BJ (cell line): ENCODE data around the gene IFNGR2. TPM values are rescaled to one million over a fixed set of nuclear protein-coding genes. Genes with fewer than 3 reads are reported as not detected.
"Not testable (repeated sequence)": the region's sequence is repeated elsewhere in the genome, so short reads cannot be mapped to it uniquely, and the experiment has no call there.

Experiments
- CTCF ChIA-PET: fragments of 350-600 bp; formaldehyde crosslinking; extraction: SDS; loops from one replicate; lab custom pipeline; 2021; ENCODE audit warnings: antibody characterized with exemption, inconsistent platforms; lab: Yijun Ruan, JAX
- POLR2A ChIA-PET: fragments of 300-600 bp; sonication (Branson Sonifier 250); formaldehyde crosslinking; extraction: SDS; loops from one replicate; lab custom pipeline; 2021; ENCODE audit warnings: antibody characterized with exemption; lab: Charles Lee
- DNase-seq: peaks from one replicate; pipeline ENCODE4 v3.0.0-alpha.2; 2011; ENCODE audit warnings: low read depth
- H3K27me3 ChIP-seq: 2 replicates; pipeline ENCODE4 v1.6.0; 2011; ENCODE audit warnings: low read length; ENCODE audit not compliant: control insufficient read depth, insufficient read depth
- H3K36me3 ChIP-seq: 2 replicates; pipeline ENCODE4 v1.5.1; 2011; ENCODE audit warnings: low read length; ENCODE audit not compliant: control insufficient read depth, insufficient read depth
- H3K4me3 ChIP-seq: 2 replicates; pipeline ENCODE4 v1.5.1; 2011; ENCODE audit warnings: low read depth, mild to moderate bottlenecking, control low read depth, low read length
- CTCF ChIP-seq: IDR thresholded peaks from 2 replicates; pipeline ENCODE4 v1.5.1; 2011; ENCODE audit warnings: low read depth, mild to moderate bottlenecking, control low read depth, inconsistent platforms, low read length, moderate library complexity; ENCODE audit not compliant: insufficient read depth
- polyA plus RNA-seq: library from polyadenylated mRNA; depleted of rRNA; stranded (reverse); fragments of >200 nt; gene quantifications from 2 replicates; pipeline ENCODE4 v1.2.3, GENCODE V29; 2011

IFNGR2 gene
- polyA plus RNA-seq, 1 experiment = 114 TPM

- TF ChIP-seq CTCF = no peak
- no peak overlapping the region for H3K4me3 ChIP-seq
- no peak for DNase-seq
- ChIA-PET CTCF (interaction anchor here (0.6 to 4.5 kb wide), 6 partner anchors 14 to 537 kb away, joined by 3 to 30 read pairs (median 4); no protein-coding TSS in a partner anchor), POLR2A (no interaction called here)
- no peaks in the 10 kb centered on the region for H3K36me3 ChIP-seq
- no peaks in the 10 kb centered on the region for H3K27me3 ChIP-seq
These were observed 28.0 kb upstream of the IFNGR2 start for GRCh38 chr21:33375101-33375644.

GRCh38 chr21:33377221-33377920, 25.8 kb upstream of the IFNGR2 start:
- H3K4me3 ChIP-seq = no peak overlapping the region
- CTCF ChIA-PET = interaction anchor here (0.9 to 4.5 kb wide), 6 partner anchors 16 to 180 kb away, joined by 3 to 30 read pairs (median 6); no protein-coding TSS in a partner anchor
- no peak for TF ChIP-seq CTCF
- no peaks in the 10 kb centered on the region for H3K27me3 ChIP-seq
- DNase-seq = no peak
- no peaks in the 10 kb centered on the region for H3K36me3 ChIP-seq
- POLR2A ChIA-PET = no interaction called here

- CTCF ChIA-PET = interaction anchor here (0.9 to 3.7 kb wide), 4 partner anchors 17 to 181 kb away, joined by 3 to 25 read pairs (median 6); no protein-coding TSS in a partner anchor
- no peak for DNase-seq
- Histone ChIP-seq H3K27me3 (no peaks in the 10 kb centered on the region), H3K4me3 (no peak overlapping the region), H3K36me3 (no peaks in the 10 kb centered on the region)
- POLR2A ChIA-PET = no interaction called here
- TF ChIP-seq CTCF = no peak
These were observed 25.1 kb upstream of the IFNGR2 start for GRCh38 chr21:33378081-33378480.

GRCh38 chr21:33379934-33380333, 23.3 kb upstream of the IFNGR2 start:
- ChIA-PET CTCF (interaction anchor here (0.6 to 3.7 kb wide), 7 partner anchors 11 to 184 kb away, joined by 3 to 25 read pairs (median 3); no protein-coding TSS in a partner anchor), POLR2A (interaction anchor here (0.5 to 0.6 kb wide), 2 partner anchors 9 to 19 kb away, joined by 3 to 5 read pairs; no protein-coding TSS in a partner anchor)
- H3K36me3 ChIP-seq, H3K4me3 ChIP-seq, H3K27me3 ChIP-seq, DNase-seq: not testable (repeated sequence)

- Histone ChIP-seq H3K4me3 (no peak overlapping the region), H3K27me3 (no peaks in the 10 kb centered on the region), H3K36me3 (no peaks in the 10 kb centered on the region)
- peak; percentile 81 for DNase-seq
- ChIA-PET CTCF (interaction anchor here (0.6 to 3.7 kb wide), 4 partner anchors 13 to 181 kb away, joined by 3 to 25 read pairs (median 3); no protein-coding TSS in a partner anchor), POLR2A (interaction anchor here (0.6 kb wide), 1 partner anchor 20 kb away, joined by 7 read pairs; no protein-coding TSS in a partner anchor)
- no peak for TF ChIP-seq CTCF
These were observed 22.7 kb upstream of the IFNGR2 start for GRCh38 chr21:33380483-33380998.

GRCh38 chr21:33381381-33381780, 21.8 kb upstream of the IFNGR2 start:
- H3K4me3 ChIP-seq, POLR2A ChIA-PET, H3K36me3 ChIP-seq, DNase-seq, H3K27me3 ChIP-seq: not testable (repeated sequence)
- CTCF ChIA-PET = interaction anchor here (1.0 kb wide), 1 partner anchor 14 kb away, joined by 3 read pairs; no protein-coding TSS in a partner anchor
